AG04449 (cell line): ENCODE results near the gene MIEF2.

Experiments used
- CTCF ChIA-PET: fragments of 350-600 bp; formaldehyde crosslinking; extraction: SDS; loops from one replicate; lab custom pipeline; 2021; ENCODE audit warnings: antibody characterized with exemption; lab: Yijun Ruan, JAX
- POLR2A ChIA-PET: fragments of 400-600, 350-600 bp; formaldehyde crosslinking; extraction: SDS; loops from one replicate; lab custom pipeline; 2020; ENCODE audit warnings: antibody characterized with exemption, inconsistent platforms; lab: Yijun Ruan, JAX
- DNase-seq: peaks from one replicate; pipeline ENCODE4 v3.0.0-alpha.2; 2010; ENCODE audit warnings: low read depth, low spot score
- H3K4me3 ChIP-seq: 2 replicates; pipeline ENCODE4 v1.5.1; 2011; ENCODE audit warnings: low read depth, mild to moderate bottlenecking, control low read depth, low read length
- TF ChIP-seq, protein P1 (sequence below): IDR thresholded peaks from one replicate; pipeline ENCODE4 v1.5.1; 2011; ENCODE audit warnings: mild to moderate bottlenecking, moderate library complexity, low read length, control low read depth, inconsistent platforms; ENCODE audit not compliant: insufficient read depth; ENCODE audit errors: missing control alignments

MIEF2 gene

DNA sequence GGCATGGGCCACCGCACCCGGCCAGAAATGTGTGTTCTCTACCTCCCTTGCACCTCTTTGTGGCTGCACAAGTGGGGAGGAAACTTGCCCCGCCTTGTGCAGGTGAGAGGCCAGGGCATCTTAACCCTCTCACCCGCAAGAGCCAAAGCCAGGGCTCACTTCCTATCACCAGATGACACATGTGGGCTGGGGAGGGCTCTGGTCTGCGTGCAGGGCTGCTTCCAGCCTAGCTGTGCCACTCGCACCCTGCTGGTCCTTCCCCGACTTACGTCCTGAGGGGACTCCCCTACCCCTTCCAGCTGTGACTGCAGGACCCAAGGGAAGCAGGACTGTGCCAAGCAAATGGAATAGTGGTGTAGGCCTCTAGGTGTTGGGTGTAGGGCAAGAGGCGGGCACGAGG is 6.9 kb downstream of the MIEF2 start:
- POLR2A ChIA-PET, result no interaction called here
- no peak overlapping the region for H3K4me3 ChIP-seq
- DNase-seq, result no peak
- TF ChIP-seq, protein P1, sequence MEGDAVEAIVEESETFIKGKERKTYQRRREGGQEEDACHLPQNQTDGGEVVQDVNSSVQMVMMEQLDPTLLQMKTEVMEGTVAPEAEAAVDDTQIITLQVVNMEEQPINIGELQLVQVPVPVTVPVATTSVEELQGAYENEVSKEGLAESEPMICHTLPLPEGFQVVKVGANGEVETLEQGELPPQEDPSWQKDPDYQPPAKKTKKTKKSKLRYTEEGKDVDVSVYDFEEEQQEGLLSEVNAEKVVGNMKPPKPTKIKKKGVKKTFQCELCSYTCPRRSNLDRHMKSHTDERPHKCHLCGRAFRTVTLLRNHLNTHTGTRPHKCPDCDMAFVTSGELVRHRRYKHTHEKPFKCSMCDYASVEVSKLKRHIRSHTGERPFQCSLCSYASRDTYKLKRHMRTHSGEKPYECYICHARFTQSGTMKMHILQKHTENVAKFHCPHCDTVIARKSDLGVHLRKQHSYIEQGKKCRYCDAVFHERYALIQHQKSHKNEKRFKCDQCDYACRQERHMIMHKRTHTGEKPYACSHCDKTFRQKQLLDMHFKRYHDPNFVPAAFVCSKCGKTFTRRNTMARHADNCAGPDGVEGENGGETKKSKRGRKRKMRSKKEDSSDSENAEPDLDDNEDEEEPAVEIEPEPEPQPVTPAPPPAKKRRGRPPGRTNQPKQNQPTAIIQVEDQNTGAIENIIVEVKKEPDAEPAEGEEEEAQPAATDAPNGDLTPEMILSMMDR, result no peak
- CTCF ChIA-PET, result no interaction called here

DNA sequence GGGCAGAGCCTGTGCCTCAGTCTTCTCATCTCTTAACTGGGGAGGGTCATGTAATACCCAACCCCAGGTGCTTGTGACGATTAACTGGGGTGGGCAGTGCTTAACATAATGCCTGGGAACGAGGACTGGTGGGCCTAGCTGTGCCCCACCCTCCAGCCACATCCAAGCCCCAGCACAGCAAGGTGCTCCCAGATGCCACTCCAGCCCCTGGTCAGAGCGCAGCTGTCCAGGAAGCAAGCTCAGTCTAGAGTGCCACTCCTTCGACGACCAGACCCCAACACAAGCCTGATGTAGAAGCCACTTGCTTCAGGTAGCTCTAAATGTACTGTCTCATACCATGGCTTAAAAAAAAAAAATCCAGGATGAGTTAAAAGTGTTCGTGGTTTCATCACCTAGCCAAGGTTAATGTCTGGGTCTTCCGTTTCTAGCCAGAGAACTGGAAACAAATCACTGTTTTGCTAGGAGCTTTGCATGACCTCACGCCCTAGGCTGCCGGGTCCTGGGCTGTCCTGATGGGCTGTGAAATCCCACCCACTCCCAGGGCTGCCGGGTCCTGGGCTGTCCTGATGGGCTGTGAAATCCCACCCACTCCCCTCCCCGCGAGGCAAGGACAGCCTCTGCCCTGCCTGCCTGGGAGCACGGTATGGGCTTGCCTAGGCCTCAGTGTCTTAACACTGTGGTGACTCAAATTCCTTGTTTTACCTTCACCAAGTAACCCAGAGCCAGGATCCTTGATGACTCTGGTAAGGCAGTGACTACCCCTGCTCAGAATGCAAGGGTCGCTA is 7.7 kb downstream of the MIEF2 start:
- TF ChIP-seq, protein P1, result no peak
- DNase-seq, result no peak
- H3K4me3 ChIP-seq, result no peak overlapping the region
- ChIA-PET CTCF (interaction anchor here (0.9 kb wide), 1 partner anchor 19 kb away, joined by 3 read pairs; no protein-coding TSS in a partner anchor), POLR2A (no interaction called here)

DNA sequence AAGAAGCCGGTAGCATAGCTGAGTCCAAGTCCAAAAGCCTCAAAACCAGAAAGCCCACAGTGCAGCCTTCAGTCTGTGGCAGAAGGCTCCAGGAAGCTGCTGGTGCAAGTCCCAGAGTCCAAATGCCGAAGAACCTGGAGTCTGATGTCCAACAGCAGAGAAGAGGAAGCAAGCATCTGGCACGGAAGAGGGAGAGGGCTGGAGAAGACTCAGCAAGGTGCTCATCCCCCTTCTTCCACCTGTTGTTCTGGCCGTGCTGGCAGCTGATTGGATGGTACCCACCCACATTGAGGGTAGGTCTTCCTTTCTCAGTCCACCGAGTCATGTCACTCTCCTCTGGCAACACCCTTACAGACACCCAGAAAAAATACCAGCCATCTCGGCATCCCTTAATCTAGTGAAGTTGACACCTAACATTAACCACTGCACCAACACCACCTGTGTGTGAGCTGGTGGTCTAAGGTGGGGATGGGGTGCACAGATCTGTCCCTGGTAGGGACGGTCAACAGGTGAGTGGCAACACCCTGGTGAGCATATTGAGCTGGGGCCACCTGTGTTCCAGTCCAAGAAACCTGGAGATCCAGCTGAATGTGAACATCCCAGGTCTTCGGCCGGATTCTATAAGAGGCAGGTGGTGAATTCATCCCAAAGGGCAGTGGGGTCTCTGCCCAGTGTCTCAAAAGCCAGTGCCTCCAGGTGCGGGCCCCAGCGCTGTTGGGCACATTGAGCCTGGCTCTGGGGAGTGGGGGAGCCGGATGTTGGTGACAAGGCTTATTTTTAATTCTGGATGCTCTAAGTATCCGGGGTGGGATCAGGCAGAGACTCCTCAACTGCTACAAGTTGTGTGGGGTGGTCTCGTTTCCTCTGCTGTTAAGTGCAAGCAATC is 9.8 kb downstream of the MIEF2 start:
- H3K4me3 ChIP-seq, result no peak overlapping the region
- POLR2A ChIA-PET, result no interaction called here
- TF ChIP-seq, protein P1, result no peak
- DNase-seq, result no peak
- CTCF ChIA-PET, result interaction anchor here (0.9 to 1.2 kb wide), 3 partner anchors 9 to 53 kb away, joined by 3 read pairs; no protein-coding TSS in a partner anchor

DNA sequence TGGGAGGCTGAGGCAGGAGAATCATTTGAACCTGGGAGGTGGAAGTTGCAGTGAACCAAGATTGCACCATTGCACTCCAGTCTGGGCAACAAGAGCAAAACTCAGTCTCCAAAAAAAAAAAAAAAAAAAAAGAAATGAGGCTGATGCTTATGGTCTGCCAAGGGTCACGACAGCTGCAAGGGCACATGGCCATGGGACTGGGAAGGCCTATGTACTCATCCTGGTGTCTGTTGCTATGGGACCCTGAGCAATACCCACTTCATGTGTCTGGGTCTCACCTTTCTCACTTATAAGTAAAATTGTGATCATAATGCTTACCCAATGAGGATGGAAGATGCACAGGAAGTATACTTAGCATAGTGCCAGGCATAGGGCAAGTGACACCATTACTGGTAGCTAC is 16.6 kb downstream of the MIEF2 start:
- CTCF ChIA-PET, result no interaction called here
- DNase-seq, result no peak
- POLR2A ChIA-PET, result no interaction called here
- no peak overlapping the region for H3K4me3 ChIP-seq
- TF ChIP-seq, protein P1, result no peak

DNA sequence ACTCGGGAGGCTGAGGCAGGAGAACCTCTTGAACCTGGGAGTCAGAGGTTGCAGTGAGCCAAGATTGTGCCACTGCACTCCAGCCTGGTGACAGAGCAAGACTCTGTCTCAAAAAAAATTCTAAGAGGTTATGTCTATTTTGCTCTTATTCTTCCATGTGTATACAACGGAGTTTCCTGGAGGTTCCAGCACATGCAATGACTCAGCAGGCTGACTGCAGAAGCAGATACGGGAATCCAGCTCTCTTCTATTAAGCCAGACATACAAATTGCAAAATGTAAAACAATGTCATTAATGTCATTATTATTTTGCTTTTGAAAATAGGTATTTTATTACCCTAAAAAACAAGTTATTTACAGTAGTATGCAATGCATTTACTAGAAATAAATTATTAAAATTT is 18.4 kb downstream of the MIEF2 start:
- CTCF ChIA-PET, result interaction anchor here (1.5 kb wide), 1 partner anchor 9 kb away, joined by 3 read pairs; no protein-coding TSS in a partner anchor
- TF ChIP-seq, protein P1, result no peak

DNA sequence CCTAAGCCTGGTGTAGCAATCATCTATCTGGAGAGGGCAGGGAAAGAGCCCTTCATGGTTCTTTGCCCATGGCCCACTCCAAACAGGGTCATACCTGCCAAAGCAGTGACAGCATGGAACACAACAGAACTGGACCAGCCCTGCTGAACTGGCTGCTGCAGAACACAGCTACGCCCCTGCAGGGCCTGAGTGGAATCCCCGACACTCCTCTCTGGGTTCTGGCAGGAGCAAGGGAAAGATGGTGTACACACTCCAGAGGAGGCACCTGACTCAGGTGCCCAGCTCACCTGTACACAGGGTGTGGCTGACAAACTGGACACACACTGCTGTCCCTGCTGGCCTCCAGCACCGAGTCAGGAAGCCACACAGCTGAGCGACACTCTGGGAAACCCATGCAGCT is 19.8 kb downstream of the MIEF2 start:
- DNase-seq, result no peak
- H3K4me3 ChIP-seq, result no peak overlapping the region
- CTCF ChIA-PET, result no interaction called here
- POLR2A ChIA-PET, result no interaction called here
- TF ChIP-seq, protein P1, result no peak

More for the DNA sequence above, 18.4 kb downstream of the MIEF2 start:
- POLR2A ChIA-PET, result no interaction called here
- no peak overlapping the region for H3K4me3 ChIP-seq
- DNase-seq, result no peak
